Mucosa of descending colon (tissue), 3 donors: ENCODE measurements around the gene BCL6. TPM values are rescaled to one million over a fixed set of nuclear protein-coding genes. Genes with fewer than 3 reads are reported as not detected.

ENCODE experiments used
- ATAC-seq: fragments of 200-7000 bp; cut with Tn5 transposase; one replicate; pipeline ENCODE4 v1.9.1; 2020; ENCODE audit warnings: mild to moderate bottlenecking, moderate library complexity
- DNase-seq, 3 donors: peaks; one replicate each; pipeline ENCODE4 v3.0.0-alpha.2; 2020
- H3K36me3 ChIP-seq: fragments of 200-600 bp; one replicate; pipeline ENCODE4 v1.8.0; 2021; ENCODE audit warnings: low read depth, mild to moderate bottlenecking
- H3K4me1 ChIP-seq: fragments of 200-600 bp; one replicate; pipeline ENCODE4 v1.8.0; 2021; ENCODE audit warnings: low read depth, mild to moderate bottlenecking
- H3K4me3 ChIP-seq: fragments of 200-600 bp; one replicate; pipeline ENCODE4 v1.8.0; 2021; ENCODE audit warnings: mild to moderate bottlenecking
- H3K9me3 ChIP-seq: fragments of 200-600 bp; one replicate; pipeline ENCODE4 v1.8.0; 2021; ENCODE audit warnings: mild to moderate bottlenecking
- CTCF ChIP-seq: fragments of 200-600 bp; IDR thresholded peaks from one replicate; pipeline ENCODE4 v1.8.0; 2022; ENCODE audit warnings: antibody characterized with exemption, mild to moderate bottlenecking
- intact Hi-C, 2 donors: fragments of 100-400 bp; cut with DNase I in 1 of 2; cut with micrococcal nuclease in 1 of 2; formaldehyde crosslinking; loops; one replicate each; pipeline versions ENCODE4 v1.11.0 to v1.11.1; 2022; cut with DNase I, micrococcal nuclease
- total RNA-seq, 3 donors: library from RNA; stranded (reverse); fragmentation: NEBNext Ultra II Directional in 2 of 3; extraction: Animal tissue kit (Norgen Biotek cat#: 25700) in 2 of 3; gene quantifications; one replicate each; pipeline versions ENCODE4 v1.2.1 to v1.2.4, GENCODE V29; 2021 to 2023
- donor health status: DM: no; HTN: no; CAD: no; lungs with moderate emphysema.
- donor health status: DM: no; HTN: no; CAD: no.
- donor health status: DM: no; HTN: yes; CAD: no.

Gene BCL6
- total RNA-seq, 3 donors from 2014 or later, result 10.9 to 133 (median 23.8) TPM

- peak; percentile 50 for ATAC-seq
- intact Hi-C loops, result no loop called here
- Histone ChIP-seq H3K9me3 (no peaks in the 10 kb centered on the region), H3K4me3 (peak overlapping the region; percentile 15), H3K36me3 (no peaks in the 10 kb centered on the region), H3K4me1 (peaks cover 17% of the 10 kb centered on the region)
- peak; percentile 78 to 87 (median 83) for DNase-seq
- TF ChIP-seq CTCF, result no peak
Observed at GRCh38 chr3:187737368-187738070, 7.7 kb downstream of the BCL6 start.

GRCh38 chr3:187737006-187737367 is 8.3 kb downstream of the BCL6 start:
- no peaks in the 10 kb centered on the region for H3K9me3 ChIP-seq
- H3K36me3 ChIP-seq, result no peaks in the 10 kb centered on the region
- intact Hi-C loops, result no loop called here
- ATAC-seq (no peak), DNase-seq (peak in 1 of 3 donors; percentile 25)
- H3K4me3 ChIP-seq, result no peak overlapping the region
- no peak for TF ChIP-seq CTCF
- H3K4me1 ChIP-seq, result peaks cover 13% of the 10 kb centered on the region

DNA sequence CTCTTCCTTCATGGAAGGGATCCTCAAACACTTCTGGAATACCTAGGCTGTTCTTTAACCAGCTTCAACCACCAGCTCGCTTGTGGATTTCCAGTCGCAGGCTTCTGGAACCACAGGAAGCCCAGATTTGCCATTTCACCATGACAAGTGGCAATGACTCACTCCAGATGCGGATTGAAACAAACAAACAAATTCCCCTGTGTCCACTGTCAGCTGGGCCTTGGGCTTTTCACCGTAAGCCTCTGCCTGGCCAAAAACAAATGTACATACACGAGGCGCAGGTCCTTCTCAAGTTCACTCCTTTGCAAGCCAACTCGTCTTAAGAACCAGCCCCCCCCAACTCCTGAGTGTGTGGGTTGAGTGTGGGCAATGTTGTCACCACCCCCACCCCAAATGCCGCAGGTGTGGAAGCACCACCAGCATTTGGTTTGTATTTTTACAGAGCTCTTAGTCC is 8.8 kb downstream of the BCL6 start:
- H3K4me3 ChIP-seq, result no peak overlapping the region
- no peaks in the 10 kb centered on the region for H3K36me3 ChIP-seq
- TF ChIP-seq CTCF, result no peak
- intact Hi-C loops, result no loop called here
- peaks cover 10% of the 10 kb centered on the region for H3K4me1 ChIP-seq
- ATAC-seq, result no peak
- DNase-seq, result peak in 2 of 3 donors; percentile 20 to 29
- H3K9me3 ChIP-seq, result no peaks in the 10 kb centered on the region

DNA sequence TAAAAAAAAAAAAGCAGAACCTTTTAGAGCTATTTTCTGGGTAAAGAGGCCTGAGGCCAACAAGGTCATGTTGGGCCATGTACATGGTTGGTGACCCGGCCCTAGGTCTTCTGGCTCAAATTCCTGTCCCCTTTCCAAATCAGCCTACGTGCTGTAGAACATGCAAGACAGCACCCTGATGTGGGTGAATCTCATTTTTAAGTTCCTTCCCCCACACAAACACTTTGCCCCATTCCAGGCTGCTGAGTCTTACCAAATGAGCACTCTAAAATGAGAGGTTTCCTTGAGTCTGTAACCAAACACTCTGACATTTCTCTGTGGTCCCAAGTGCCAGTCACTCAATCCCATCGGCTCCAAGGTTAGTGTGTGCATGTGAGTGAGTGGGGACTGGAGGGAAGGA is 9.4 kb downstream of the BCL6 start:
- H3K36me3 ChIP-seq, result no peaks in the 10 kb centered on the region
- no peaks in the 10 kb centered on the region for H3K9me3 ChIP-seq
- TF ChIP-seq CTCF, result no peak
- no peak for ATAC-seq
- H3K4me1 ChIP-seq, result peaks cover 10% of the 10 kb centered on the region
- H3K4me3 ChIP-seq, result no peak overlapping the region
- intact Hi-C loops, result no loop called here
- no peak for DNase-seq

GRCh38 chr3:187735383-187735782 is 9.9 kb downstream of the BCL6 start:
- no peak for TF ChIP-seq CTCF
- intact Hi-C loops, result no loop called here
- Histone ChIP-seq H3K36me3 (no peaks in the 10 kb centered on the region), H3K9me3 (no peaks in the 10 kb centered on the region), H3K4me3 (no peak overlapping the region), H3K4me1 (peaks cover 10% of the 10 kb centered on the region)
- no peak for DNase-seq
- no peak for ATAC-seq
